HG03066 (cell line): ENCODE data around the gene SBNO1.

ENCODE experiments used
- ATAC-seq: cut with Tn5 transposase; IDR thresholded peaks from one replicate; pipeline ENCODE4 v1.9.1; 2021; ENCODE audit warnings: low read depth; ENCODE audit not compliant: unreplicated experiment

The SBNO1 gene

DNA sequence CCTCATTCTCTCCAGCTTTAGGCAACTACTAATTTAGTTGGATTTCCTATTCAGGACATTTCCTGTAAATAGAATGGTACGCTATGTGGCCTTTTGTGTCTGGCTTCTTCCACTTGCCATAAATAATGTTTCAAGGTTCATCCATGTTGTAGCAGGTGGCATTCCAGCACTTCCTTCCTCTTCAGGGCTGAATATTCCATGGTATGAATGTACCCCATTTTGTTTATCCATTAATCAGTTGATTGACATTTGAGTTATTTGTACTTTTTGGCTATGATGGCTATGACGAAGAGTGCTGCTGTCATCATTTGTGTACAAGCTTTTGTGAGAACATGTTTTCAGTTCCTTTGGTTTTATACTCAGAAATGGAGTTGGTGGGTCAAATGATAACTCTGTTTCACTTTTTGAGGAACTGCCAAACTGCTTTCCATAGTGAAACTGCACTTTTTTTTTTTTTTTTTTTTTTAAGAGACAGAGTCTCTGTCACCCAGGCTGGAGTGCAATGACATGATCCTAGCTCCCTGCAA is 86.5 kb downstream of the SBNO1 start:
- peak; percentile 80 for ATAC-seq

DNA sequence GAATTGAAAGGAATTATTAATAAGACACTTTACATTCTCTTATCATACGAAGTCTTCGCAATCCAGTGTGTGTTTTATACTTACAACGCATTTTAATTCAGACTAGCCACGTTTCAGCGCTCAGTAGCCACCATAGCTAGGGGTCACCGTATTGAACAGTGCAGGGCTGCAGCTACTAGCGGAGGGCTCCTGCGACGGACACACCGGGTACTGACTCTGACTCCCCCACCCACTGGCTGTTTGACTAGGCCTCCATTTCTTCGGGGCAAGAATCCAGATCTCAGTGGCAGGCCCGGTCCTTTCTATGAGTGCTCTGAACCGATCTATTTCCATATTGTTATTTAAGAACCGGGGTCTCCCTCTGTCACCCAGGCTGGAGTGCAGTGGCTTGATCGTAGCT is 91.5 kb downstream of the SBNO1 start:
- no peak for ATAC-seq

- peak; percentile 56 for ATAC-seq
Observed at GRCh38 chr12:123271001-123271668, 93.5 kb downstream of the SBNO1 start.

DNA sequence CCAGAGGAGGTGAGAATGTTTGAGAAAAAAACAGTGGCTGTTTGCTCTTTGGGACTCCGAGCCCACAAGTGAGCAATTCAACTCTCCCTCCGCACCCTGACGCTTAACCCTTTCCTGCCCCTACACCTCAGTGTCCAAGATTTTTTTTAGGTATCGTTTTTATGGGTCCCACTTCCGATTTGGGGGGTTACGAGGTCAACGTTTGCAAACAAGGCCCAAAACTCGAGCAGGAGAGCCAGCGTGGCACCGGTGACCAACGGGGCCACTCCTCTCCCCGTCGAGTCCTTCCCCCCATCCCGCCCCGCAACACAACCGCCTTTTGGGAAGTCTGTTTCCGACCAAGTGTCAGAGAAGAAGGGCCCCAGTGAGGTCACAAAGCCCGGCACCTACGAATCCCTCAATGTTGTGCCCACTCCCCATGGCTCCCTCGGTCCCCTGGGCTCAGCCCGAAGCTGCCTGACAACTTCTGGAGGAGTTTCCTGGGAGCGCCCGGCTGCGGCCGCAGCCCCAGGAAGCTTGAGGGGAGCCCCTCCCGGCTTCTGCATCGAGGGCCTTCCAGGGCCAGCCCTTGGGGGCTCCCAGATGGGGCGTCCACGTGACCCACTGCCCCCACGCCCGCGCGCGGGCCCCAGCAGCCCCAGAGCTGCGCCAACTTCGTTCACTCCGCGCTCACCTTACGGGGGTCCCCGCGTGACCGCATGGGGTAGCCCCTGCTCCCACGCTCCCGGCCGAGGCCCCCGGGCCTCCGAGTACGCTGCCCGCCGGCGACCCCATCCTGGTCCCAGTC is 94.2 kb downstream of the SBNO1 start:
- ATAC-seq = no peak

DNA sequence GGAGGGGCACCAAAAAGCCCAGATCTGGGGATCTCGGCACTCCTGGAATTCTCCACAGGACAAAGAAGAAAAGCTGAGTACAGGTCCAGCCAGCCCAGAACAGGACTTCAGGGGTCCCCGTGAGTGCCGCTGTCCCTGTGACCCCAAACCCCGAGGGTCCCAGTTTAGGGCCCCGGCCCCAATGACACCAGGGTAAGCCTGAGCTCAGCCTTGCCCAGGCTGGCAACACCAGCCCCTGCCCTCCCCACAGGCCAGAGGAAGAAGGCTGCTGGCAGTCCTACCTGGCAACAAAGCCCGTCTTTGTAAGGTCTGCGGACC is 94.8 kb downstream of the SBNO1 start:
- no peak for ATAC-seq

- no peak for ATAC-seq
Observed at GRCh38 chr12:123269395-123269892, 95.2 kb downstream of the SBNO1 start.

- no peak for ATAC-seq
Observed at GRCh38 chr12:123268850-123269249, 95.8 kb downstream of the SBNO1 start.

GRCh38 chr12:123267991-123268843 is 96.4 kb downstream of the SBNO1 start:
- ATAC-seq = no peak

DNA sequence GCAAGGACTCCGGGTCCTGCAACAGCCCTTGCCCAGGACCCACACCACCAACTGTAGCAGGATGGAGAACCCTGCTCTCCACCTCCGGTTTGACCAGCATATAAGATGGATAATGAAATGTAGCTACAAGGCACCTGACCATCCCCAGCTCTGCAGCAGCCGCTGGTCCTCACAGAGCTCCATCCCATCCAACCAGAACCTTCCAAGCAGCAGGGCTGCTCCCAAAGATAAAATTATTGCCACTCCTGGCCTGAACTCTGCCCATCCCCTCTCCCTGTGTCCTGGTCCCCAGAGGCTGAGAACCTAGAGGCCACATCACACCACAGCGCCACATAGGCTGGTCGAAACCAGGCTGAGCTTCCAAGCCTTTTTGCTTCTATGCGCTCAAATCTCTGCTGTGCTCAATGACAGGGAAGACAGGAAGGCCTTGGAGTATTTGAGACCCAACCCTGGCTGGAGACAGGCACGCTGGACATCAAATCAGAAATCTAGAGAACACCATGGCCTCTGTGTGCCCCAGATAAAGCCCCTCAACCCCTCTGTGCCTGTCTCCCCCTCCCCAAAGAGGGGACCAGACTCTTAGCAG is 97.2 kb downstream of the SBNO1 start:
- no peak for ATAC-seq

DNA sequence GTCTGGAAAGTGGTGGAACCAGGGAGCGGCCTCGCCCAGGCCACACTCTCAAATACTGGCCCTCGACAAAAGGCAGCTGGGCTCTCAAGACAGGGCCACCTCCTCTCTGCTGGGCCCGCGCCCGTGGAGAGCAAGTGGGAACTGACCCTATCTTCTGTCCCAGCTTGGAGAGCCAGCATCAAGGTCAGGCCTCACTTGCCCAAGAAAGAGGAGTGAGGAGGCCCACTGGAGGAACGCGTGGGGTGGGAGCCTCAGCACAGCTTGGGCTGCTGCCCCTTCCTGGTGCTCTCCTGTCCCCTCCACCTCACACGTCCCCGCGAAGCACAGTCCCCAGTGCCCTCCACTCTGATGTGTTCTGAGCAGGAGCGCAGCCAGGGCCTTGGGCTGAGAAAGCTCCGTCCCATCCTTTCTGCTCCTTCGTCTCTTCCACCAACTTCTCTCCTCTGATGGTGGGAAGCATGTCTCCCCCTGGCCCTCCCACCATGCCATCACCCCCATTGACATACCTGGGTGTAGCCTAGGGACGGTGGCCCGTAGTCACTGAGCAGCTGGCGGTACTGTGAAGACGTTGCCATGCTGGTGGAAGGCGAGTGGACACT is 97.9 kb downstream of the SBNO1 start:
- no peak for ATAC-seq

- no peak for ATAC-seq
Observed at GRCh38 chr12:123265851-123266678, 98.6 kb downstream of the SBNO1 start.

- no peak for ATAC-seq
Observed at GRCh38 chr12:123264642-123265041, 100.0 kb downstream of the SBNO1 start.

GRCh38 chr12:123263196-123263817 is 101.3 kb downstream of the SBNO1 start:
- ATAC-seq = no peak

DNA sequence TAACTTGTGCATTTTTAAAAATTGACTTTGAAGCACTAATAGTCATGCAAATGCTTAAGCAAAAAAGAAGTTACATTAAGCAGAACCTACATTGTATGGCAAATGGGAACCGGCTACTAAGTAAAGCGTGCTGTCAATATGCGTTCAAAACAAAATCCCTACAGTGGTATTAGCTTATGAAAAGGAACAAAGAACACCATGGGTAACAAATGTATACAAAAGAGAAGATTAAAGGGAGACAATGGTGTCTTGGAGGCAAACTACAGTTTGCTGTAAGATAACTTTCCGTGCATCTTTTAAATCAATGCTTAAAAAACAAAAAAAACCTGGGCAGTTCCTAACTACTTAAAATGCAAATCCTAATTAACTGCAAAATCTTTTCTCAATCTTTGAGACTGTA is 103.5 kb downstream of the SBNO1 start:
- no peak for ATAC-seq

- no peak for ATAC-seq
Observed at GRCh38 chr12:123260081-123260480, 104.6 kb downstream of the SBNO1 start.

DNA sequence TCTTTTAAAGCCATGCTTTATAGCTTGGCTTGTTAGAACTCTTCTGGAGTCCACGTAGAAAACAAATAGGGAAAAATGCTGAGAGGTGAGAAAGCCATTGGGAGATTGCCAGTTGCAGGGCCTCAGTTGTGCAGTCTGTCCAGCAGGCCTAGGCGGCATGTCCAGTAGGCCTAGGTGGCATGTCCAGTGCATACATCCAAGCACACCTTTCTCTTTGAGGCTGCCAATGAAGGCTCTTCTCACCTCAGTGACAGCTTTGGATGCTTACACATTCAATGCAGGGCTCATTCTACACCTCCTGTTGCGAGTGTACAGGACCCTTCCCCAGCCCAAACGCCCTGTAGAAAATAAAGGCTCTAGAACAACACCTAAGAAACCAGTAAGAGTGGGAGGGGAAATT is 106.1 kb downstream of the SBNO1 start:
- ATAC-seq = no peak

- ATAC-seq = no peak
Observed at GRCh38 chr12:123254853-123255446, 109.7 kb downstream of the SBNO1 start.

DNA sequence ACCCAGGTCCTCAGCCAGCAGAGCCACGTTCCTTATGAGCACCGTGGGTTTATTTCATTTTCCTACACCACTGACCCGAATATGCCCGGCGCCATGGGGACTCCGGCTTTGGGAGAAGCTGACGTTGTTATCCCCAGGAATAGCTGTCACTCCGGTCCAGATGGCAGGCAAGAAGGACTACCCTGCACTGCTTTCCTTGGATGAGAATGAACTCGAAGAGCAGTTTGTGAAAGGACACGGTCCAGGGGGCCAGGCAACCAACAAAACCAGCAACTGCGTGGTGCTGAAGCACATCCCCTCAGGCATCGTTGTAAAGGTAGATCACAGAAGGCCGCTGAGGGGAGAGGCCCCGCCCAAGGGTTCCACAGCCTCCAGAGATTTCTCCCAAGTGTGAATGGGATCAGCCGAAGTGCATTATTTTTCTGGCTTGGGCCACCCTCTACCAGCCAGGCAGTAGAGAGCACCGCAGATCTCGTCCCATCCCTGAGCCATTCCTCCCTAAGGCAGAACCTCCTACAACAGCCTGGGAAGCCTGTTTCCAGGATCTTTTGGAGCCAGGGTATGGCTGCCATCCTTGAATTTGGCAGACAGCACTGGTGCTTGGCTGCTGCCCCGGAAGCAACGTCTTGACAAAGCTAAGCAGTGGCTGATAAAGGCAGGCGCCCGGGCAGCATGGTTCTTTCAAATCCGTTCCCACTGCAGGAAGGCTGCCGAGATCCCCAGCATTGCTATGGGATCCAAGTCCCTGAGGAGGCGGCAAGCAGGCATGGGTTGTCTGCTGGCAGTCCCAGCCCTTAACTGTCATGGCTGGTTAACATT is 110.8 kb downstream of the SBNO1 start:
- no peak for ATAC-seq
